ENCODE results near the gene MYO5C. TPM values are rescaled to one million over a fixed set of nuclear protein-coding genes. Genes with fewer than 3 reads are reported as not detected.

The MYO5C gene
- total RNA-seq, 1 donor from 2014 or later, result 16.3 TPM

- no peak for DNase-seq (ENCODE audit: low spot score)
- ATAC-seq, result no peak
- intact Hi-C loops (cut with DNase I), result no loop called here
These were observed 12.3 kb downstream of the MYO5C start for GRCh38 chr15:52283281-52283680.

GRCh38 chr15:52282418-52282817, 13.2 kb downstream of the MYO5C start:
- intact Hi-C loops (cut with DNase I), result no loop called here
- no peak for DNase-seq (ENCODE audit: low spot score)
- no peak for ATAC-seq

- ATAC-seq, result no peak
- no peak for DNase-seq (ENCODE audit: low spot score)
- intact Hi-C loops (cut with DNase I), result no loop called here
These were observed 14.2 kb downstream of the MYO5C start for GRCh38 chr15:52281085-52282035.

- DNase-seq (ENCODE audit: low spot score) (no peak), ATAC-seq (no peak)
- intact Hi-C loops (cut with DNase I), result no loop called here
These were observed 15.1 kb downstream of the MYO5C start for GRCh38 chr15:52280326-52281084.

- intact Hi-C loops (cut with DNase I), result no loop called here
- DNase-seq (ENCODE audit: low spot score), result no peak
- ATAC-seq, result no peak
These were observed 16.8 kb downstream of the MYO5C start for GRCh38 chr15:52278636-52279367.

GRCh38 chr15:52278135-52278534, 17.5 kb downstream of the MYO5C start:
- ATAC-seq (no peak), DNase-seq (ENCODE audit: low spot score) (no peak)
- intact Hi-C loops (cut with DNase I), result no loop called here

GRCh38 chr15:52277575-52277974, 18.0 kb downstream of the MYO5C start:
- no peak for ATAC-seq
- intact Hi-C loops (cut with DNase I), result no loop called here

GRCh38 chr15:52276256-52276770, 19.3 kb downstream of the MYO5C start:
- intact Hi-C loops (cut with DNase I), result no loop called here
- DNase-seq (ENCODE audit: low spot score) (no peak), ATAC-seq (no peak)

More at GRCh38 chr15:52277575-52277974, 18.0 kb downstream of the MYO5C start:
- DNase-seq (ENCODE audit: low spot score), result no peak

- DNase-seq (ENCODE audit: low spot score), result no peak
- intact Hi-C loops (cut with DNase I), result no loop called here
- ATAC-seq, result no peak
These were observed 31.9 kb downstream of the MYO5C start for GRCh38 chr15:52263563-52264282.

GRCh38 chr15:52262364-52262763, 33.2 kb downstream of the MYO5C start:
- ATAC-seq (no peak), DNase-seq (ENCODE audit: low spot score) (no peak)
- intact Hi-C loops (cut with DNase I), result no loop called here

- ATAC-seq (peak; percentile 92), DNase-seq (ENCODE audit: low spot score) (peak; percentile 66)
- intact Hi-C loops (cut with DNase I), result no loop called here
These were observed 33.9 kb downstream of the MYO5C start for GRCh38 chr15:52261498-52262242.

GRCh38 chr15:52261026-52261425, 34.6 kb downstream of the MYO5C start:
- ATAC-seq (peak; percentile 6), DNase-seq (ENCODE audit: low spot score) (no peak)
- intact Hi-C loops (cut with DNase I), result no loop called here

- intact Hi-C loops (cut with DNase I), result loop anchor here (5.0 kb wide), 1 partner anchor 478 kb away; no protein-coding TSS in a partner anchor
- no peak for ATAC-seq
These were observed 36.1 kb downstream of the MYO5C start for GRCh38 chr15:52259503-52259902.

GRCh38 chr15:52258461-52258860, 37.1 kb downstream of the MYO5C start:
- ATAC-seq, result no peak
- intact Hi-C loops (cut with DNase I), result loop anchor here (5.0 kb wide), 1 partner anchor 479 kb away; no protein-coding TSS in a partner anchor

More at GRCh38 chr15:52259503-52259902, 36.1 kb downstream of the MYO5C start:
- no peak for DNase-seq (ENCODE audit: low spot score)

GRCh38 chr15:52257734-52258062, 37.9 kb downstream of the MYO5C start:
- intact Hi-C loops (cut with DNase I), result loop anchor here (5.0 kb wide), 1 partner anchor 480 kb away; no protein-coding TSS in a partner anchor
- DNase-seq (ENCODE audit: low spot score), result no peak
- no peak for ATAC-seq

More at GRCh38 chr15:52258461-52258860, 37.1 kb downstream of the MYO5C start:
- no peak for DNase-seq (ENCODE audit: low spot score)

GRCh38 chr15:52256930-52257733, 38.5 kb downstream of the MYO5C start:
- ATAC-seq (peak; percentile 4), DNase-seq (ENCODE audit: low spot score) (no peak)
- intact Hi-C loops (cut with DNase I), result loop anchor here (5.0 kb wide), 1 partner anchor 480 kb away; no protein-coding TSS in a partner anchor

GRCh38 chr15:52256366-52256765, 39.2 kb downstream of the MYO5C start:
- intact Hi-C loops (cut with DNase I), result loop anchor here (5.0 kb wide), 1 partner anchor 481 kb away; no protein-coding TSS in a partner anchor
- ATAC-seq (peak; percentile 75), DNase-seq (ENCODE audit: low spot score) (peak; percentile 80)
